GM23338 (cell line): ENCODE measurements around the gene STING1. TPM values are rescaled to one million over a fixed set of nuclear protein-coding genes. Genes with fewer than 3 reads are reported as not detected.

Source experiments
- ATAC-seq: fragments of 200-7000 bp; cut with Tn5 transposase; 3 replicates; pipeline ENCODE4 v1.9.1; 2020
- DNase-seq: peaks from one replicate; pipeline ENCODE4 v3.0.0-alpha.2; 2015; ENCODE audit warnings: low spot score
- H2AFZ ChIP-seq: fragments of 200-600 bp; sonication (generic); 2 replicates; pipeline ENCODE4 v1.8.0; 2016; ENCODE audit warnings: antibody characterized with exemption, mild to moderate bottlenecking, moderate library complexity
- H3F3A ChIP-seq: fragments of 200-600 bp; sonication (generic); replicated peaks from 2 replicates; pipeline ENCODE4 v1.8.0; 2017; ENCODE audit warnings: antibody characterized with exemption, mixed run types, low read depth
- H3K27ac ChIP-seq: fragments of 200-600 bp; sonication (generic); 2 replicates; pipeline ENCODE4 v1.6.1; 2016; ENCODE audit warnings: low read depth
- H3K27me3 ChIP-seq: fragments of 200-600 bp; sonication (generic); 2 replicates; pipeline ENCODE4 v1.8.0; 2016; ENCODE audit warnings: mild to moderate bottlenecking, mixed run types, moderate library complexity; ENCODE audit not compliant: insufficient read depth
- H3K36me3 ChIP-seq: fragments of 200-600 bp; sonication (generic); 2 replicates; pipeline ENCODE4 v1.8.0; 2016; ENCODE audit warnings: mild to moderate bottlenecking; ENCODE audit not compliant: insufficient read depth
- H3K4me1 ChIP-seq: fragments of 200-600 bp; sonication (generic); 2 replicates; pipeline ENCODE4 v1.8.0; 2016; ENCODE audit warnings: mild to moderate bottlenecking, moderate library complexity; ENCODE audit not compliant: insufficient read depth
- H3K4me2 ChIP-seq: fragments of 200-600 bp; sonication (generic); 2 replicates; pipeline ENCODE4 v1.7.1; 2017; ENCODE audit warnings: mixed run types
- H3K4me3 ChIP-seq: fragments of 200-600 bp; sonication (generic); 2 replicates; pipeline ENCODE4 v1.6.1; 2016; ENCODE audit warnings: mixed run types
- H3K79me2 ChIP-seq: fragments of 200-600 bp; sonication (generic); replicated peaks from 2 replicates; pipeline ENCODE4 v1.8.0; 2017; ENCODE audit warnings: mild to moderate bottlenecking; ENCODE audit not compliant: insufficient read depth
- H3K9me2 ChIP-seq: fragments of 200-600 bp; sonication (generic); 2 replicates; pipeline ENCODE4 v1.8.0; 2017; ENCODE audit not compliant: insufficient read depth
- H4K20me1 ChIP-seq: fragments of 200-600 bp; sonication (generic); replicated peaks from 2 replicates; pipeline ENCODE4 v1.8.0; 2017; ENCODE audit warnings: mild to moderate bottlenecking; ENCODE audit not compliant: insufficient read depth
- H3K27ac Mint-ChIP-seq: 2 replicates; pipeline ENCODE4 v1.8.0; 2020; ENCODE audit warnings: inconsistent platforms, mild to moderate bottlenecking, moderate library complexity, mixed read lengths
- H3K27me3 Mint-ChIP-seq: 3 replicates; pipeline ENCODE4 v1.8.0; 2022; ENCODE audit warnings: low read depth, mild to moderate bottlenecking, moderate library complexity, mixed read lengths, inconsistent platforms; ENCODE audit not compliant: insufficient read depth, poor library complexity
- H3K36me3 Mint-ChIP-seq: 3 replicates; pipeline ENCODE4 v1.8.0; 2021; ENCODE audit warnings: low read depth, mild to moderate bottlenecking, inconsistent platforms, moderate library complexity, mixed read lengths
- H3K4me1 Mint-ChIP-seq: 3 replicates; pipeline ENCODE4 v1.8.0; 2020; ENCODE audit warnings: mild to moderate bottlenecking, inconsistent platforms, mixed read lengths
- H3K4me3 Mint-ChIP-seq: 3 replicates; pipeline ENCODE4 v1.8.0; 2021; ENCODE audit warnings: moderate library complexity, mild to moderate bottlenecking, inconsistent platforms, mixed read lengths
- H3K9me3 Mint-ChIP-seq: 3 replicates; pipeline ENCODE4 v1.8.0; 2020; ENCODE audit warnings: moderate library complexity, mild to moderate bottlenecking, inconsistent platforms, mixed read lengths
- CTCF ChIP-seq, 2 experiments: fragments of 200-600 bp in 1 of 2; sonication (generic) in 1 of 2; conservative IDR thresholded peaks; 2 replicates each; pipeline versions ENCODE4 v1.5.1 to v1.6.1; 2016 to 2017; ENCODE audit warnings: antibody characterized with exemption in 2 of 2, low read depth in 2 of 2, mild to moderate bottlenecking in 2 of 2, moderate library complexity in 1 of 2
- ETS1 ChIP-seq: IDR thresholded peaks from 2 replicates; pipeline ENCODE4 v1.6.1; 2016; ENCODE audit warnings: antibody characterized with exemption
- EZH2phosphoT487 ChIP-seq: fragments of 200-600 bp; sonication (generic); IDR thresholded peaks from one replicate; pipeline ENCODE4 v1.8.1; 2018; ENCODE audit warnings: antibody characterized with exemption; ENCODE audit not compliant: unreplicated experiment
- JUNB ChIP-seq: IDR thresholded peaks from one replicate; pipeline ENCODE4 v1.6.1; 2016; ENCODE audit warnings: antibody characterized with exemption; ENCODE audit not compliant: unreplicated experiment
- NANOG ChIP-seq: IDR thresholded peaks from 2 replicates; pipeline ENCODE4 v1.6.1; 2016; ENCODE audit warnings: antibody characterized with exemption, borderline replicate concordance
- REST ChIP-seq: IDR thresholded peaks from one replicate; pipeline ENCODE4 v1.6.1; 2018; ENCODE audit warnings: antibody characterized with exemption; ENCODE audit not compliant: unreplicated experiment
- ZNF114 ChIP-seq: fragments of 250-450 bp; sonication (Bioruptor Pico); IDR thresholded peaks from 2 replicates; pipeline ENCODE4 v1.5.0; 2020; ENCODE audit warnings: mild to moderate bottlenecking, moderate library complexity
- ZNF331 ChIP-seq: fragments of 250-450 bp; sonication (Bioruptor Pico); IDR thresholded peaks from 2 replicates; pipeline ENCODE4 v1.5.0; 2020; ENCODE audit warnings: low read depth, mild to moderate bottlenecking, moderate library complexity
- polyA plus RNA-seq: library from polyadenylated mRNA; unstranded; fragments of >200 nt; fragmentation: Nextera tagmentation; extraction: Ambion mirVana; gene quantifications from 2 replicates; pipeline ENCODE4 v1.2.1, GENCODE V29; 2016
- total RNA-seq: library from RNA; depleted of rRNA; stranded (reverse); fragments of >200 nt; shearing (Covaris generic); gene quantifications from 2 replicates; pipeline ENCODE4 v1.2.3, GENCODE V29; 2014

STING1 gene
- total and polyA plus RNA-seq, 2 experiments from 2014 or later, result 0.66 TPM; not detected in 1

- no peak for TF ChIP-seq CTCF (conservative IDR thresholded peaks at IDR 0.05; ENCODE audit: low read depth in 2 of 2)
- TF ChIP-seq JUNB, result no peak
- no peak for TF ChIP-seq EZH2phosphoT487
- TF ChIP-seq ZNF114, result no peak
- no peak for TF ChIP-seq ETS1
- no peak for TF ChIP-seq ZNF331 (CRISPR knock-in tag)
- TF ChIP-seq NANOG, result no peak
Measured at GRCh38 chr5:139458580-139459407, 23.8 kb downstream of the STING1 start (continued).

GRCh38 chr5:139457653-139458306 is 24.8 kb downstream of the STING1 start:
- peaks cover 16% of the 10 kb centered on the region for H3K4me1 ChIP-seq
- DNase-seq, result no peak
- H3K27ac Mint-ChIP-seq, result no peak overlapping the region
- no peaks in the 10 kb centered on the region for H4K20me1 ChIP-seq
- H3K9me3 Mint-ChIP-seq, result no peaks in the 10 kb centered on the region
- ATAC-seq, result no peak
- peak in 1 of 2 experiments; percentile 29; a peak in 2 of 4 replicates for TF ChIP-seq CTCF (conservative IDR thresholded peaks at IDR 0.05; ENCODE audit: low read depth in 2 of 2)
- TF ChIP-seq REST, result no peak
- H3K4me1 Mint-ChIP-seq, result peaks cover 30% of the 10 kb centered on the region
- H3K4me2 ChIP-seq, result no peak overlapping the region
- H3K4me3 Mint-ChIP-seq, result no peak overlapping the region
- no peaks in the 10 kb centered on the region; the same call in 1 of the 2 replicates for H3K36me3 ChIP-seq
- H3K9me2 ChIP-seq, result no peaks in the 10 kb centered on the region
- H3K36me3 Mint-ChIP-seq, result no peaks in the 10 kb centered on the region; the same call in 2 of the 3 replicates
- H3K79me2 ChIP-seq, result no peaks in the 10 kb centered on the region
- H3K4me3 ChIP-seq, result no peak overlapping the region
- H3K27me3 ChIP-seq, result no peaks in the 10 kb centered on the region
- H3K27me3 Mint-ChIP-seq, result peaks cover 17% of the 10 kb centered on the region
- 0 out of 2 replicates have a peak, but pooled peaks cover 11% of the 10 kb centered on the region for H3F3A ChIP-seq
- H3K27ac ChIP-seq, result no peak overlapping the region
- no peak overlapping the region for H2AFZ ChIP-seq
